GM12801 (cell line): ENCODE data around the gene AAGAB.

Source experiments
- TF ChIP-seq, protein P1 (sequence below): IDR thresholded peaks from one replicate; pipeline ENCODE4 v1.5.1; 2011; ENCODE audit warnings: control low read depth; ENCODE audit not compliant: insufficient read length; ENCODE audit errors: extremely low read depth

Gene AAGAB, protein sequence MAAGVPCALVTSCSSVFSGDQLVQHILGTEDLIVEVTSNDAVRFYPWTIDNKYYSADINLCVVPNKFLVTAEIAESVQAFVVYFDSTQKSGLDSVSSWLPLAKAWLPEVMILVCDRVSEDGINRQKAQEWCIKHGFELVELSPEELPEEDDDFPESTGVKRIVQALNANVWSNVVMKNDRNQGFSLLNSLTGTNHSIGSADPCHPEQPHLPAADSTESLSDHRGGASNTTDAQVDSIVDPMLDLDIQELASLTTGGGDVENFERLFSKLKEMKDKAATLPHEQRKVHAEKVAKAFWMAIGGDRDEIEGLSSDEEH

DNA sequence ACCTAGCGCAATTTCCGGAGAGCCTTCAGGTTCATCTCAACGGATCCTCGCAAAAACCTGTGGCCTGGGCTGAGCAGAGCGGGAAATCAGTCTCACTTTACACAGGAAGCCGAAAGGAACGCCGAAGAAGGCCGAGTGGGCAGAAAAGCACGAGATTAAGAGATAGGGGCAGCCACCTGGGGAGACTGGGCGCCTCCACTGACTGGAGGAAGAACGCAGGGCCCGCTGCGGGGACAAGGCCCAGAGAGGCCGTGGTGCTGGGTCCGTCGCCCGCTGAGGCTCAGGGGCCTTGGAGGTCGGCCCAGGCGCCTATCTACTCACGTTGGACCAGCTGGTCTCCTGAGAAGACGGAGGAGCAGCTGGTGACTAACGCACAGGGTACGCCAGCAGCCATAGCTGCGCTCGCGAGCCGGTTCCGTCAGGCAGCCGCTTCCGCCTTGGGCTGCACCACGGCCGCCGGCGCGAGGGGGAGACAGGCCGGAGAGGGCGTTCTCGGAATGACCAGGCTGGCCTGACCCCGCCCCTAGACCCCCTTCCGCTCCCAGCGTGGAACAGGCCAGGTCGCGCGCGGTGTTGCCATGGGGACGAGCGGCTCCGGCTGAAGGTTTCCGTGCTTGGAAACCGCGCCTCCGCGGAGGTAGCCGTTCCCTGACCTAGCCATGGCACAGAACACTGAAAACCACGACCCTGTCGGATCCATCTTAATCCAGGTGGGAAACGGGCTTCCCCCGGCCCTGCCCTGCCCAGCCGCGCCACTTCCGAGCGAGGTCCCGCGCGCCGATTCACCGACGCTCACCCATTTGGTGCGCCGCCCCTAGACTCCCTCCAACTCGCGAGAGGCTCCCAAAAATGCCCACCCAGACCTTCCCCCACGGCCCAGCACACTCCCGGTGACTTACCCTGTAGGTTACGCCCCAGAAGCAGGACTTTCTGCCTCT, at the start of gene AAGAB, which contains the start of gene IQCH:
AAGAB (minus strand) TSS at position 424 of the 938 bp plus-strand sequence; CDS start at position 394, 30 bp downstream.
IQCH (plus strand) TSS at position 549 of the 938 bp plus-strand sequence; CDS start at position 660, 111 bp downstream.
- TF ChIP-seq, protein P1, sequence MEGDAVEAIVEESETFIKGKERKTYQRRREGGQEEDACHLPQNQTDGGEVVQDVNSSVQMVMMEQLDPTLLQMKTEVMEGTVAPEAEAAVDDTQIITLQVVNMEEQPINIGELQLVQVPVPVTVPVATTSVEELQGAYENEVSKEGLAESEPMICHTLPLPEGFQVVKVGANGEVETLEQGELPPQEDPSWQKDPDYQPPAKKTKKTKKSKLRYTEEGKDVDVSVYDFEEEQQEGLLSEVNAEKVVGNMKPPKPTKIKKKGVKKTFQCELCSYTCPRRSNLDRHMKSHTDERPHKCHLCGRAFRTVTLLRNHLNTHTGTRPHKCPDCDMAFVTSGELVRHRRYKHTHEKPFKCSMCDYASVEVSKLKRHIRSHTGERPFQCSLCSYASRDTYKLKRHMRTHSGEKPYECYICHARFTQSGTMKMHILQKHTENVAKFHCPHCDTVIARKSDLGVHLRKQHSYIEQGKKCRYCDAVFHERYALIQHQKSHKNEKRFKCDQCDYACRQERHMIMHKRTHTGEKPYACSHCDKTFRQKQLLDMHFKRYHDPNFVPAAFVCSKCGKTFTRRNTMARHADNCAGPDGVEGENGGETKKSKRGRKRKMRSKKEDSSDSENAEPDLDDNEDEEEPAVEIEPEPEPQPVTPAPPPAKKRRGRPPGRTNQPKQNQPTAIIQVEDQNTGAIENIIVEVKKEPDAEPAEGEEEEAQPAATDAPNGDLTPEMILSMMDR = no peak

DNA sequence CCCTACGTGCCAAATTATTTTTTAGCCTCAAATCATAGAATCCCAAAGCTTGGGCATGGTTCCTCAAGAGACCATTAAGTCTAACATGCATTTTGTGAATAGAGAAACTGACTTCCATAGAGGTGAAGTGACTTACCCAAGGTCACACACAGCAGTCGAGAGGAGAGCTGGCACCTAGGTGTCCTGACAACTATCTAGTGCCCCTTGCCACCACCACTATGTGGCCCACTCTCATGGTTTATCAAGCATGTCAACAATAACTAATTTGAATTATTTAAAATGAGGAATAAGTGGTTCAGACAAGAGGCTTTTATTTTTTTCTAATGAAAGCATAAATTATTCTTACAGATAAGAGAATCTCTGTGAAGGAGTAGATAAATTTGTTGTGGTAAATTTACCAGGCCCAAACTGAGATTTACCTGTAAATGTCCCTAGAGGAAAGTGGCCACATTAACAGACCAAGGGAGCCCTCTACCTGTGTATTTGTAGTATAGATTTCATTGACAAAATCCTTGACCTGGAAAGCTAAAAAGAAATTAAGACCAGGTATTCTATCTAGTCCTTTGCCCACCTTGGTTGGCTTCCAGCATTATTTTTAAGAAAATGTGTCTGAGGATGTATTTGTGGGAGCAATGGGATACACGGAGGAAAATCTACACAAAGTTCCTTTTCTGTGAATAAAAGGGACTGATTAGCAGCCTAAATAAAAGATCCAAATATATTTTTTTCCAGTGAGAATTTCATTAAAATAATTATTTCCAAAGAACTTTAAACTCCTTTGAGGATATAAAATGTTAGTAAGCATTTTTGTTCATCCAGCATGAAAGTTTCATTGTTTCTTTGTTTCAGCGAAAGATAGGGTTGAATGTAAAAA, 49.3 kb upstream of the AAGAB start:
- TF ChIP-seq, protein P1 = no peak

DNA sequence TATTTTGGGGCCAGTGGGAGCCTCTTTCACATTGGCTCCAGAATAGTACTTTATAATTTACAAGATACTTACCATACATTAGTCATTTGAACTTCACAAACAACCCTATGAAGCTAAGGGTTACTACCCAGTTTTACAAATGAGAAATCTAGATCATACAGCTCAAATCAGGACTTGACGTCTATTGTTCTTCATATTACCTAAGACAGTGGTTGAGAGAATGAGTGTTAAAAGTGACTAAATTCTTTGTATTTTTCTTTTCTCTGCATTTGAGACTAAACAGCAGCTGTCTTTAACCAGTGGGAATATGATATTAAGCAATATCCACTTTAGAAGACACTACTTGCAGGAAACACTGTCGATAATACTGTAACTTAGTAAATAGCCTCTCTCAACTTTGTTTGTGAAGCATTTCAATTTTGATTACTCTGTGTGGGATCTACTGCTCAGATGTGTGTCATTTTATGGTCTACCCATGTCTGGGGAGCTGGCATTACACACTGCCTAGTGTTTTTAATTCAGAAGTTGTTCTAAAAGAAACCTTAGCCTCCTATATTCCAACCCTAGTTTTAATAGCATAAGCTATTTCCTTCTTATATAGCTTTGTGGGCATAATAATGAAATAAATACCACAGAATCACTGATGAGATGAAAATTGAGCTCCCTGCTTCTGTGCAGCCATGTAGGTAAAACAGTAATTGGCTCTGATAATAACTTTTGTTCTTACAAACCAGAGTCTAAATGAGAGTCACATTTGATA, 46.0 kb upstream of the AAGAB start:
- TF ChIP-seq, protein P1 = no peak

DNA sequence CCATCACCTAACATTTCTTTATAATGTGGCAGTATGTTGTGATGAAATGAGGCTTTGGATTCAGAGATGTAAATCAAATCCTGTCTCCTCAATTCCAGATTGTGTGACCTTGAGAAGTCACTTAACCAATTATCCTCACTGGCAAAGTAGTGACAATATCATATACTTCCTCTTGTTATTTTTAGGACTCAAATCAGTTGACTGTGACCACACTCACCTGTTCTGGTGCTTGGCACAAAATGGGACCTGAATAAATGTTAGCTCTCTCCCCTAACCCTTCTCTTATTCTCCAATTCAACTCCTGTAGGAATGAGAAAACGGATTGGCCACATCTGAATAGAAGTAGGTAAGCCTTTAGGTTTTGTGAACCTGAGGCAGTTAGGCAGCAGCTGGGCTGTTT, 42.2 kb upstream of the AAGAB start:
- TF ChIP-seq, protein P1 = no peak

DNA sequence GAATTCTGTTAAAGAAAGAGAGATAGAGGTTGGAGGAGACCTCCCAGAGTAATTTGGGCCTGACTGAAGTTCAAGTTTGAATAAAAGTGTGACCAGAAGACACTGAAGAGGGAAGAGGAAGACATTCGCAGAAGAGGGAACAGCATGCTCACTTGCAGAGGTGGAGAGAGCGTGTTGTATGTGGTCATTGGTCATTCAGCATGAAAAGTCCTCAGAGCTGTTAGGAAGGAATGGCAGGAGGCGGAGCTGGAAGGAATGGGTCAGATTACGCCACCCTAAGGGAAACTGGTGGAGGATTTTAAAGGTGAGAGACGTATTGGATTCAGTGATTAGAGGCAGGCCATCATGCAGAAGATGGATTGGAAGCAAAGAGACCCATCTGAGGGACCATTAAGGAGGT, 41.7 kb upstream of the AAGAB start:
- TF ChIP-seq, protein P1 = no peak

DNA sequence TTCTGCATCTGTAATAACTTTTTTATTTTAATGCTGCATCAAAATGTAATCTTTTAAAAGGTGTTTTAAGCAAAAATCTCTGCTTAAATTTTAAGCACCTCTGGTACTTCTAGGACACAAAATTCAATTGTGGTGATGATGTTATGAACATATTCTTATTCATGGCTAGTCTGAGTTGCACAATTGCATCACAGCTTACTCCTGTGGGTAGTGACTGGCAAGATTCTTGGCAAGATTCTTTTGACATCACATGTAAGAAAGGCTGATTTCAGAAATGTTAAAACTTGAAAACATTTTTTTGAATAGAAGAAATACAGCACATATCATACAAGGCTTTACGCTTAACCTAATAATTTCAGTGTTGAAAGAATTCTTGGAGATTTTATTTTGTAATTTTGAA, 35.9 kb upstream of the AAGAB start:
- TF ChIP-seq, protein P1 = no peak
